Measurements from ENCODE around the gene SMAGP. TPM values are rescaled to one million over a fixed set of nuclear protein-coding genes. Genes with fewer than 3 reads are reported as not detected.

SMAGP gene
- total and polyA plus RNA-seq, 2 of the 13 experiments (the other 11 are each of a cell fraction or from before 2014, with no cell fraction given) = 9.2 TPM

DNA sequence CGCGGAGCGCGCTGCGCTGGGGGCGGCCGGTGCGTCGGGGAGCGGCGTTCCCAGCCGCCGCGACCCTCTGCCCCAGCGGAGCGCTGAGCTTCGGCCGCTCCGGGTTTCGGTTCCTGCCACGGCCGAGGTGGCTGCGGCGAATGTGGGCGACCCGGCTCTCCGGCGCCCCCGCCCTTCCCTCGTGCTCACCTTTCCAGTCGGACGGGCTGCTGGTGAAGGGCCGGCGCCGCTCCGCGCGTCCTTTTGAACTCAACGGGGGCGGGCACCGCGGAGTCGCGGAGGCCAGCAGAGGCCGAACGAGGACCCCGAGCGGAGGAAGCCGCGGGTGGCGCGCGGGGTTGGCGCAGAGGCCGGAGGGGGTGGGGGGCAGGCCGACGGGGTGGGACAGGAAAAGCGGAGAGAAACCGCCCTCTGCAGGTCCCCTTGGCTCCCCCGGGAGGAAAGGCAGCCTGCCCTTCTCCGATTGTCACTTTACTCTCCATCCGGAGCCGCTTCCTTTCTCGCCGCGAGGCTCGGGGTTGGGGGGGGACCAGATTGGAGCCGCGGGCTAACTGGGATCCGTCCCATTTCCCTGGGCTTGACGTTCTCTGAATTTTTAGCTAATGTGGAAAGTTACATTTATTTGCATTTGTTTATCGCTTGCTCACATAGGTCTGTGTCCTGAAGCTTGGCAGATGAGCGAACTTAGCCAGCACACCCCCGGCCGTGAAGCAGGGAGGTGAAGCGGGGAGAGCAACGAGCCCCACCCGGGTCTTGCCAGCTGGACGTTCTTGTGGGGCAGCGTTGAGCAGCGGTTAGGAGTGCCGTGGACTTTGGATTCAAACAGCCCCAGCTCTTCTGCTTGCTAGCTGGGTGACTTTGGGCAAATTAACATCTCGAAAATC is at the start of gene SMAGP (continued):
- TF ChIP-seq MXD1 (CRISPR knock-in tag; IDR thresholded peaks at IDR 0.05) (no peak), HIC2 (CRISPR knock-in tag; IDR thresholded peaks at IDR 0.05; ENCODE audit: low read depth) (no peak), ZNF280B (CRISPR knock-in tag; IDR thresholded peaks at IDR 0.05; ENCODE audit: borderline replicate concordance) (no peak), ZNF773 (CRISPR knock-in tag; IDR thresholded peaks at IDR 0.05; ENCODE audit: borderline replicate concordance) (no peak), HOXA3 (CRISPR knock-in tag; IDR thresholded peaks at IDR 0.05) (peak; percentile 9), ZNF557 (CRISPR knock-in tag; IDR thresholded peaks at IDR 0.05) (0 out of 2 replicates have a peak, but pooled peaks have one; percentile 10), BCL6 (CRISPR knock-in tag; IDR thresholded peaks at IDR 0.05) (no peak), SRSF1 (optimal IDR thresholded peaks at IDR 0.05; ENCODE audit: low read depth, low read length) (no peak), PLSCR1 (CRISPR knock-in tag; IDR thresholded peaks at IDR 0.05; ENCODE audit: borderline replicate concordance) (no peak), TGIF2 (CRISPR knock-in tag; IDR thresholded peaks at IDR 0.05) (no peak), ZMAT3 (CRISPR knock-in tag; conservative IDR thresholded peaks at IDR 0.05) (0 out of 2 replicates have a peak, but pooled peaks have one; percentile 49), MXI1 (IDR thresholded peaks at IDR 0.05; ENCODE audit: borderline replicate concordance, low read depth, low read length) (no peak; the same call in 2 of the 3 replicates), ZNF879 (CRISPR knock-in tag; IDR thresholded peaks at IDR 0.05) (no peak), ZNF629 (CRISPR knock-in tag; conservative IDR thresholded peaks at IDR 0.05) (no peak), DBP (CRISPR knock-in tag; IDR thresholded peaks at IDR 0.05; ENCODE audit: not compliant biosample characterization) (no peak), ZBTB3 (CRISPR knock-in tag; IDR thresholded peaks at IDR 0.05; ENCODE audit: borderline replicate concordance, low read depth) (no peak), ZNF562 (CRISPR knock-in tag; IDR thresholded peaks at IDR 0.05; ENCODE audit: borderline replicate concordance) (no peak), SIN3A (IDR thresholded peaks at IDR 0.05; ENCODE audit: borderline replicate concordance, low read depth, low read length) (peak; percentile 48; the same call in 1 of the 2 replicates)
- TF ChIP-seq, protein P1, sequence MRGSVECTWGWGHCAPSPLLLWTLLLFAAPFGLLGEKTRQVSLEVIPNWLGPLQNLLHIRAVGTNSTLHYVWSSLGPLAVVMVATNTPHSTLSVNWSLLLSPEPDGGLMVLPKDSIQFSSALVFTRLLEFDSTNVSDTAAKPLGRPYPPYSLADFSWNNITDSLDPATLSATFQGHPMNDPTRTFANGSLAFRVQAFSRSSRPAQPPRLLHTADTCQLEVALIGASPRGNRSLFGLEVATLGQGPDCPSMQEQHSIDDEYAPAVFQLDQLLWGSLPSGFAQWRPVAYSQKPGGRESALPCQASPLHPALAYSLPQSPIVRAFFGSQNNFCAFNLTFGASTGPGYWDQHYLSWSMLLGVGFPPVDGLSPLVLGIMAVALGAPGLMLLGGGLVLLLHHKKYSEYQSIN (CRISPR knock-in tag; IDR thresholded peaks at IDR 0.05; ENCODE audit: borderline replicate concordance) = no peak
- TF ChIP-seq, protein P2, sequence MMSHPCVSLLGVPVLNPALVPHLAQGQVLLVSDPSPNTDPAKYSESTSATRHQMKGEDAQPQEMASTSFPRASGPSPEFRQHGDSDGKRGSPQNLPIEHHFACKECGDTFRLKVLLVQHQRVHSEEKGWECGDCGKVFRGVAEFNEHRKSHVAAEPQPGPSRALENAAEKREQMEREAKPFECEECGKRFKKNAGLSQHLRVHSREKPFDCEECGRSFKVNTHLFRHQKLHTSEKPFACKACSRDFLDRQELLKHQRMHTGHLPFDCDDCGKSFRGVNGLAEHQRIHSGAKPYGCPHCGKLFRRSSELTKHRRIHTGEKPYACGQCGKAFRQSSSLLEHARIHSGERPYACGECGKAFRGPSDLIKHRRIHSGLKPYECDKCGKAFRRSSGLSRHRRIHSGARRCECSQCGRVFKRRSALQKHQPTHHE (CRISPR knock-in tag; IDR thresholded peaks at IDR 0.05; ENCODE audit: borderline replicate concordance) = no peak

All from HepG2 (cell line).